ENCODE measurements around the gene MME. TPM values are rescaled to one million over a fixed set of nuclear protein-coding genes. Genes with fewer than 3 reads are reported as not detected.

The MME gene
- total and polyA plus RNA-seq, 4 experiments from 2014 or later: 0.26 to 2.1 TPM; not detected in 2

- H3K36me3 ChIP-seq (ENCODE audit: insufficient read depth, low read length): no peaks in the 10 kb centered on the region
- no peak overlapping the region for H3K4me3 ChIP-seq (ENCODE audit: low read length in 2 of 2)
- no peaks in the 10 kb centered on the region for H3K9me3 ChIP-seq (ENCODE audit: control insufficient read depth in 1 of 2, low read length in 2 of 2)
- Mint-ChIP-seq H3K36me3 (no peaks in the 10 kb centered on the region), H3K4me1 (no peaks in the 10 kb centered on the region), H3K27ac (no peak overlapping the region), H3K27me3 (peaks cover 0 to 1% of the 10 kb centered on the region in 2 donors), H3K4me3 (no peak overlapping the region), H3K9me3 (peaks cover 0 to 23% (median 5%) of the 10 kb centered on the region in 8 donors)
- H3K27me3 ChIP-seq (ENCODE audit: insufficient read depth, low read length): no peaks in the 10 kb centered on the region
- POLR2A ChIA-PET (ENCODE audit: partially characterized antibody): no interaction called here
- H3K4me1 ChIP-seq (ENCODE audit: insufficient read depth, low read length): no peaks in the 10 kb centered on the region
- CTCF ChIA-PET (ENCODE audit: partially characterized antibody): no interaction called here
- H3K27ac ChIP-seq (ENCODE audit: low read depth, low read length): no peak overlapping the region
- intact Hi-C loops (cut with micrococcal nuclease): no loop called here
- DNase-seq: no peak
Measured at GRCh38 chr3:155218462-155218861, 138.3 kb downstream of the MME start.

GRCh38 chr3:155219106-155219505, 139.0 kb downstream of the MME start:
- H3K27me3 Mint-ChIP-seq: peaks cover 0 to 1% of the 10 kb centered on the region in 2 donors
- Histone ChIP-seq H3K27me3 (ENCODE audit: insufficient read depth, low read length) (no peaks in the 10 kb centered on the region), H3K4me1 (ENCODE audit: insufficient read depth, low read length) (no peaks in the 10 kb centered on the region), H3K9me3 (ENCODE audit: control insufficient read depth in 1 of 2, low read length in 2 of 2) (no peaks in the 10 kb centered on the region), H3K27ac (ENCODE audit: low read depth, low read length) (no peak overlapping the region), H3K36me3 (ENCODE audit: insufficient read depth, low read length) (no peaks in the 10 kb centered on the region), H3K4me3 (ENCODE audit: low read length in 2 of 2) (no peak overlapping the region)
- peaks cover 0 to 23% (median 5%) of the 10 kb centered on the region in 8 donors for H3K9me3 Mint-ChIP-seq
- no peaks in the 10 kb centered on the region for H3K4me1 Mint-ChIP-seq
- intact Hi-C loops (cut with micrococcal nuclease): no loop called here
- POLR2A ChIA-PET (ENCODE audit: partially characterized antibody): no interaction called here
- no peaks in the 10 kb centered on the region for H3K36me3 Mint-ChIP-seq
- CTCF ChIA-PET (ENCODE audit: partially characterized antibody): no interaction called here
- no peak for DNase-seq
- H3K4me3 Mint-ChIP-seq: no peak overlapping the region
- H3K27ac Mint-ChIP-seq: no peak overlapping the region

GRCh38 chr3:155225417-155225816, 145.3 kb downstream of the MME start:
- Mint-ChIP-seq H3K27me3 (no peaks in the 10 kb centered on the region), H3K27ac (no peak overlapping the region), H3K4me3 (no peak overlapping the region), H3K9me3 (peaks cover 0 to 10% (median 3%) of the 10 kb centered on the region in 8 donors), H3K4me1 (no peaks in the 10 kb centered on the region), H3K36me3 (no peaks in the 10 kb centered on the region)
- intact Hi-C loops (cut with micrococcal nuclease): no loop called here
- no peak overlapping the region for H3K27ac ChIP-seq (ENCODE audit: low read depth, low read length)
- no peak for DNase-seq
- H3K27me3 ChIP-seq (ENCODE audit: insufficient read depth, low read length): no peaks in the 10 kb centered on the region
- H3K9me3 ChIP-seq (ENCODE audit: control insufficient read depth in 1 of 2, low read length in 2 of 2): no peaks in the 10 kb centered on the region
- H3K36me3 ChIP-seq (ENCODE audit: insufficient read depth, low read length): no peaks in the 10 kb centered on the region
- H3K4me3 ChIP-seq (ENCODE audit: low read length in 2 of 2): no peak overlapping the region
- H3K4me1 ChIP-seq (ENCODE audit: insufficient read depth, low read length): no peaks in the 10 kb centered on the region
- POLR2A ChIA-PET (ENCODE audit: partially characterized antibody): no interaction called here
- CTCF ChIA-PET (ENCODE audit: partially characterized antibody): no interaction called here

GRCh38 chr3:155227141-155227540, 147.0 kb downstream of the MME start:
- ChIA-PET CTCF (ENCODE audit: partially characterized antibody) (no interaction called here), POLR2A (ENCODE audit: partially characterized antibody) (no interaction called here)
- no peaks in the 10 kb centered on the region for H3K4me1 ChIP-seq (ENCODE audit: insufficient read depth, low read length)
- no peaks in the 10 kb centered on the region for H3K4me1 Mint-ChIP-seq
- no peaks in the 10 kb centered on the region for H3K9me3 ChIP-seq (ENCODE audit: control insufficient read depth in 1 of 2, low read length in 2 of 2)
- H3K9me3 Mint-ChIP-seq: peaks cover 0 to 2% (median 0%) of the 10 kb centered on the region in 8 donors
- no peaks in the 10 kb centered on the region for H3K36me3 Mint-ChIP-seq
- no peak for DNase-seq
- no peak overlapping the region for H3K27ac ChIP-seq (ENCODE audit: low read depth, low read length)
- H3K27me3 ChIP-seq (ENCODE audit: insufficient read depth, low read length): no peaks in the 10 kb centered on the region
- H3K36me3 ChIP-seq (ENCODE audit: insufficient read depth, low read length): no peaks in the 10 kb centered on the region
- no peak overlapping the region for H3K4me3 ChIP-seq (ENCODE audit: low read length in 2 of 2)
- H3K27ac Mint-ChIP-seq: no peak overlapping the region
- no peaks in the 10 kb centered on the region for H3K27me3 Mint-ChIP-seq
- no peak overlapping the region for H3K4me3 Mint-ChIP-seq
- intact Hi-C loops (cut with micrococcal nuclease): no loop called here

GRCh38 chr3:155228676-155229075, 148.6 kb downstream of the MME start:
- Mint-ChIP-seq H3K4me1 (no peaks in the 10 kb centered on the region), H3K4me3 (no peak overlapping the region), H3K27me3 (no peaks in the 10 kb centered on the region), H3K9me3 (peaks cover 0 to 2% (median 0%) of the 10 kb centered on the region in 8 donors), H3K27ac (no peak overlapping the region), H3K36me3 (no peaks in the 10 kb centered on the region)
- no peaks in the 10 kb centered on the region for H3K27me3 ChIP-seq (ENCODE audit: insufficient read depth, low read length)
- intact Hi-C loops (cut with micrococcal nuclease): no loop called here
- no peak overlapping the region for H3K27ac ChIP-seq (ENCODE audit: low read depth, low read length)
- CTCF ChIA-PET (ENCODE audit: partially characterized antibody): no interaction called here
- DNase-seq: no peak
- POLR2A ChIA-PET (ENCODE audit: partially characterized antibody): no interaction called here
- H3K9me3 ChIP-seq (ENCODE audit: control insufficient read depth in 1 of 2, low read length in 2 of 2): no peaks in the 10 kb centered on the region
- no peak overlapping the region for H3K4me3 ChIP-seq (ENCODE audit: low read length in 2 of 2)
- no peaks in the 10 kb centered on the region for H3K4me1 ChIP-seq (ENCODE audit: insufficient read depth, low read length)
- H3K36me3 ChIP-seq (ENCODE audit: insufficient read depth, low read length): no peaks in the 10 kb centered on the region

- no peak for DNase-seq
- Histone ChIP-seq H3K4me1 (ENCODE audit: insufficient read depth, low read length) (no peaks in the 10 kb centered on the region), H3K9me3 (ENCODE audit: control insufficient read depth in 1 of 2, low read length in 2 of 2) (no peaks in the 10 kb centered on the region), H3K4me3 (ENCODE audit: low read length in 2 of 2) (no peak overlapping the region), H3K36me3 (ENCODE audit: insufficient read depth, low read length) (no peaks in the 10 kb centered on the region), H3K27me3 (ENCODE audit: insufficient read depth, low read length) (no peaks in the 10 kb centered on the region), H3K27ac (ENCODE audit: low read depth, low read length) (no peak overlapping the region)
- Mint-ChIP-seq H3K4me1 (no peaks in the 10 kb centered on the region), H3K36me3 (no peaks in the 10 kb centered on the region), H3K9me3 (peaks cover 0 to 2% (median 0%) of the 10 kb centered on the region in 8 donors), H3K4me3 (no peak overlapping the region), H3K27me3 (no peaks in the 10 kb centered on the region), H3K27ac (no peak overlapping the region)
- POLR2A ChIA-PET (ENCODE audit: partially characterized antibody): no interaction called here
- intact Hi-C loops (cut with micrococcal nuclease): no loop called here
- CTCF ChIA-PET (ENCODE audit: partially characterized antibody): no interaction called here
Measured at GRCh38 chr3:155229086-155229485, 149.0 kb downstream of the MME start.

GRCh38 chr3:155230382-155230781, 150.3 kb downstream of the MME start:
- H3K27ac ChIP-seq (ENCODE audit: low read depth, low read length): no peak overlapping the region
- no peaks in the 10 kb centered on the region for H3K36me3 ChIP-seq (ENCODE audit: insufficient read depth, low read length)
- H3K9me3 ChIP-seq (ENCODE audit: control insufficient read depth in 1 of 2, low read length in 2 of 2): no peaks in the 10 kb centered on the region
- Mint-ChIP-seq H3K4me1 (no peaks in the 10 kb centered on the region), H3K27me3 (no peaks in the 10 kb centered on the region), H3K27ac (no peak overlapping the region), H3K36me3 (no peaks in the 10 kb centered on the region), H3K9me3 (peaks cover 0 to 2% (median 0%) of the 10 kb centered on the region in 8 donors), H3K4me3 (no peak overlapping the region)
- POLR2A ChIA-PET (ENCODE audit: partially characterized antibody): no interaction called here
- H3K4me1 ChIP-seq (ENCODE audit: insufficient read depth, low read length): no peaks in the 10 kb centered on the region
- DNase-seq: no peak
- no peaks in the 10 kb centered on the region for H3K27me3 ChIP-seq (ENCODE audit: insufficient read depth, low read length)
- CTCF ChIA-PET (ENCODE audit: partially characterized antibody): no interaction called here
- H3K4me3 ChIP-seq (ENCODE audit: low read length in 2 of 2): no peak overlapping the region
- intact Hi-C loops (cut with micrococcal nuclease): no loop called here

- Histone ChIP-seq H3K36me3 (ENCODE audit: insufficient read depth, low read length) (no peaks in the 10 kb centered on the region), H3K4me3 (ENCODE audit: low read length in 2 of 2) (no peak overlapping the region), H3K4me1 (ENCODE audit: insufficient read depth, low read length) (no peaks in the 10 kb centered on the region), H3K9me3 (ENCODE audit: control insufficient read depth in 1 of 2, low read length in 2 of 2) (no peaks in the 10 kb centered on the region), H3K27me3 (ENCODE audit: insufficient read depth, low read length) (no peaks in the 10 kb centered on the region), H3K27ac (ENCODE audit: low read depth, low read length) (no peak overlapping the region)
- ChIA-PET CTCF (ENCODE audit: partially characterized antibody) (no interaction called here), POLR2A (ENCODE audit: partially characterized antibody) (no interaction called here)
- Mint-ChIP-seq H3K4me3 (no peak overlapping the region), H3K27me3 (no peaks in the 10 kb centered on the region), H3K9me3 (peaks cover 0 to 2% (median 0%) of the 10 kb centered on the region in 8 donors), H3K27ac (no peak overlapping the region), H3K36me3 (no peaks in the 10 kb centered on the region), H3K4me1 (no peaks in the 10 kb centered on the region)
- intact Hi-C loops (cut with micrococcal nuclease): no loop called here
- DNase-seq: no peak
Measured at GRCh38 chr3:155231792-155232191, 151.7 kb downstream of the MME start.
